Measurements from ENCODE around the gene AP2A2.

DNA sequence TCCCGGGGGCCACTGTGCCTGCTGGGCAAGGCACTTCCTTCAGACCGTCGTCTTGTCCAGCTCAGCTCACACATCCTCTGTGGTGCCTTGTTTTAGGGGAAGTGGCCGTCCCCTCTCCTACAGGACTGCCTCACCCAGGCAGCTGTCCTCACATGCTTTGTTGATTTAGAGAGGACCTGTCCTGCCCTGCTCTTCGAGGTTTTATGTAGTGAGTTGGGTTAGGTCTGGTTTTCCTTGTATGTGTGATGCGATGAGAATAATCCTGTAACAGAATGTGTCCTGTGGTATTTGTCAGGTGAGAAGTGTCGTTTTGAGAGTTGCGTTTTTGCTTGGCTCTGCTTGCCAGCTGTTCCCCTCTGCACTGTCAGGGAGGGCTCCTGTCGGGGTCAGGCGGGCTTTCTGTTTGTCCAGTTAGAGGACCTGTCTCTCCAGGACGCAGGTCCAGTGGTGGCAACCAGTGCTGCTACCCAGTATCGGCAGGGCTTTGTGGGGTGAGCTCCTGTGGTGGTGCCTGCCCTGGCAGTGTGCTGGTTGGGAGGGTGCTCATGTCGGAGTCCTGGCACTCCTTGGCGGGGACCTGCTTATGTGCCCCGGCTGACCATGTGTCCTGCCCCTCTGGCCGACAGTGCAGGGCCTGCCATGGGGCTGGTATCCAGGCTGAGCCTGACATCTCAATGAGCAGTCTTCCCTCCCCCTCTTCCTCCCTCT, 69.5 kb downstream of the AP2A2 start:
- TF ChIP-seq, protein P1, sequence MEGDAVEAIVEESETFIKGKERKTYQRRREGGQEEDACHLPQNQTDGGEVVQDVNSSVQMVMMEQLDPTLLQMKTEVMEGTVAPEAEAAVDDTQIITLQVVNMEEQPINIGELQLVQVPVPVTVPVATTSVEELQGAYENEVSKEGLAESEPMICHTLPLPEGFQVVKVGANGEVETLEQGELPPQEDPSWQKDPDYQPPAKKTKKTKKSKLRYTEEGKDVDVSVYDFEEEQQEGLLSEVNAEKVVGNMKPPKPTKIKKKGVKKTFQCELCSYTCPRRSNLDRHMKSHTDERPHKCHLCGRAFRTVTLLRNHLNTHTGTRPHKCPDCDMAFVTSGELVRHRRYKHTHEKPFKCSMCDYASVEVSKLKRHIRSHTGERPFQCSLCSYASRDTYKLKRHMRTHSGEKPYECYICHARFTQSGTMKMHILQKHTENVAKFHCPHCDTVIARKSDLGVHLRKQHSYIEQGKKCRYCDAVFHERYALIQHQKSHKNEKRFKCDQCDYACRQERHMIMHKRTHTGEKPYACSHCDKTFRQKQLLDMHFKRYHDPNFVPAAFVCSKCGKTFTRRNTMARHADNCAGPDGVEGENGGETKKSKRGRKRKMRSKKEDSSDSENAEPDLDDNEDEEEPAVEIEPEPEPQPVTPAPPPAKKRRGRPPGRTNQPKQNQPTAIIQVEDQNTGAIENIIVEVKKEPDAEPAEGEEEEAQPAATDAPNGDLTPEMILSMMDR (IDR thresholded peaks at IDR 0.05 in 8 of 11, conservative IDR thresholded peaks at IDR 0.05 in 3 of 11), result no peak
- TF ChIP-seq POLR2AphosphoS5 (IDR thresholded peaks at IDR 0.05) (no peak), POLR2A (IDR thresholded peaks at IDR 0.05) (no peak)
